ENCODE measurements around the gene RAB4A. TPM values are rescaled to one million over a fixed set of nuclear protein-coding genes. Genes with fewer than 3 reads are reported as not detected.
A peak's percentile ranks its signal among the peaks of the same experiment; 100 is the strongest.

RAB4A gene
- total and polyA plus RNA-seq, 2 donors (not counting 1 experiment from before 2014, with no cell fraction given): 15.7 to 31.5 TPM

DNA sequence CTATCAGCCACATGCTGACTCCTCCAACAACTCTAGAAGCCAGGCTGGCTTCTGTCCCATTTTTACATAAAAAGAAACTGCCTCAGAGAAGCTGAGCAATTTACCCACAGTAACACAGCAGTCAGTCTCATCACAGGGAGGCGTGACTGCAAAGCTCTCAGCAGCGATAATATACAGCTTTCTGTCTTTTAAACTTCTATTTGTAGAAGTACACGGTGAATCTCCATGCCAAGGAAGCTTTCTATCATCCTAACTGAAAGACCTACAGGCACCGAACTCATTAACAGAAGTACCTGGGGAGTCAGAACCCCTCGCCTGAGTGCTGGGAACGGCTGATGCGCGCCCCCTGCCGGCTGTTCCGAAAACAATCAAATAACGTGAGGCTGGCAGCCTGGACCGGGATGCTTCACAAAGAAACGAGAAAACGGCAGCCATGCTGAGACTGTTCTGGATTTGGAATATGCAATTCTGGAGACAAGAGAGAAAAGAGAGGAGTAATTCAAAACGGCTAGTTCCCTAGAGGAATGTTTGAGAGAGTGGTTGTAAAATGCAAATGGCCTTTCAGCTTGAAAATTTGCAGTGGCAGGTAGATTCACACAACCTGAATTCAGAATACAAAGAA is 43.5 kb upstream of the RAB4A start:
- peaks cover 4% of the 10 kb centered on the region for H3K27me3 ChIP-seq (ENCODE audit: control insufficient read depth, insufficient read depth, low read length)
- no peak overlapping the region for H3K9ac ChIP-seq (ENCODE audit: insufficient read depth, low read length)
- no peak overlapping the region for H3K4me3 ChIP-seq (replicated peaks in 1 of 4; ENCODE audit: control extremely low read depth in 1 of 4, insufficient read depth in 1 of 4, low read depth in 3 of 4, low read length in 4 of 4)
- no peaks in the 10 kb centered on the region for H3K9me3 ChIP-seq (ENCODE audit: control insufficient read depth, insufficient read depth, low read depth, low read length)
- no peaks in the 10 kb centered on the region for H3K4me1 ChIP-seq (ENCODE audit: control insufficient read depth, extremely low read depth, insufficient read depth, low read length)
- H3K27ac ChIP-seq (ENCODE audit: insufficient read depth, low read length): no peak overlapping the region
- H2AFZ ChIP-seq (ENCODE audit: low read length): no peak overlapping the region
- TF ChIP-seq, protein P1, sequence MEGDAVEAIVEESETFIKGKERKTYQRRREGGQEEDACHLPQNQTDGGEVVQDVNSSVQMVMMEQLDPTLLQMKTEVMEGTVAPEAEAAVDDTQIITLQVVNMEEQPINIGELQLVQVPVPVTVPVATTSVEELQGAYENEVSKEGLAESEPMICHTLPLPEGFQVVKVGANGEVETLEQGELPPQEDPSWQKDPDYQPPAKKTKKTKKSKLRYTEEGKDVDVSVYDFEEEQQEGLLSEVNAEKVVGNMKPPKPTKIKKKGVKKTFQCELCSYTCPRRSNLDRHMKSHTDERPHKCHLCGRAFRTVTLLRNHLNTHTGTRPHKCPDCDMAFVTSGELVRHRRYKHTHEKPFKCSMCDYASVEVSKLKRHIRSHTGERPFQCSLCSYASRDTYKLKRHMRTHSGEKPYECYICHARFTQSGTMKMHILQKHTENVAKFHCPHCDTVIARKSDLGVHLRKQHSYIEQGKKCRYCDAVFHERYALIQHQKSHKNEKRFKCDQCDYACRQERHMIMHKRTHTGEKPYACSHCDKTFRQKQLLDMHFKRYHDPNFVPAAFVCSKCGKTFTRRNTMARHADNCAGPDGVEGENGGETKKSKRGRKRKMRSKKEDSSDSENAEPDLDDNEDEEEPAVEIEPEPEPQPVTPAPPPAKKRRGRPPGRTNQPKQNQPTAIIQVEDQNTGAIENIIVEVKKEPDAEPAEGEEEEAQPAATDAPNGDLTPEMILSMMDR (conservative IDR thresholded peaks at IDR 0.05 in 1 of 2, IDR thresholded peaks at IDR 0.05 in 1 of 2; ENCODE audit: low read depth in 1 of 2, low read length in 2 of 2): peak; percentile 71 to 88
- no peak for TF ChIP-seq EZH2 (IDR thresholded peaks at IDR 0.05; ENCODE audit: low read length, missing control alignments)
- H3K79me2 ChIP-seq (ENCODE audit: control insufficient read depth, insufficient read depth, low read length): no peaks in the 10 kb centered on the region
- H3K36me3 ChIP-seq (ENCODE audit: control insufficient read depth, insufficient read depth, low read length): no peaks in the 10 kb centered on the region
- no peaks in the 10 kb centered on the region for H4K20me1 ChIP-seq (ENCODE audit: control insufficient read depth, extremely low read depth, insufficient read depth, low read length)
- H3K4me2 ChIP-seq (ENCODE audit: extremely low read depth, insufficient read depth, low read length): no peak overlapping the region
- DNase-seq (ENCODE audit: low read depth in 2 of 2): peak; percentile 39 to 75

DNA sequence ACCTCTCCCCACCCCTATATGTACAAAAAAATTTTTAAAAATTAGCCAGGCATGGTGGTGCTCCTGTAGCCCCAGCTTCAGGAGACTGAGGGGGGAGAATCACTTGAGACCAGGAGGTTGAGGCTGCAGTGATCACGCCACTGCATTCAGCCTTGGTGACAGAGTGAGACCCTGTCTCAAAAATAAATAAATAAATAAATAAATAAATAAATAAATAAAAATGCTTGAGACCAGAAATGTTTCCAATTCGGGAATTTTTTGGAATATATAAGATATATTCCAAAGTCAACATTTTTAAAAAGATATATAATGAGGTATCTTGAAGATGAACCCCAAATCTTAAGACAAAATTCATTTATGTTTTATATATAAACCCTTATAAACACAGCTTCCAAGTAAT is 42.4 kb upstream of the RAB4A start:
- peaks cover 4% of the 10 kb centered on the region for H3K27me3 ChIP-seq (ENCODE audit: control insufficient read depth, insufficient read depth, low read length)
- no peak overlapping the region for H3K4me2 ChIP-seq (ENCODE audit: extremely low read depth, insufficient read depth, low read length)
- no peak overlapping the region for H3K9ac ChIP-seq (ENCODE audit: insufficient read depth, low read length)
- DNase-seq (ENCODE audit: low read depth in 2 of 2): no peak
- no peak overlapping the region for H2AFZ ChIP-seq (ENCODE audit: low read length)
- H3K4me1 ChIP-seq (ENCODE audit: control insufficient read depth, extremely low read depth, insufficient read depth, low read length): no peaks in the 10 kb centered on the region
- H3K79me2 ChIP-seq (ENCODE audit: control insufficient read depth, insufficient read depth, low read length): no peaks in the 10 kb centered on the region
- no peak overlapping the region for H3K27ac ChIP-seq (ENCODE audit: insufficient read depth, low read length)
- TF ChIP-seq, protein P1 (conservative IDR thresholded peaks at IDR 0.05 in 1 of 2, IDR thresholded peaks at IDR 0.05 in 1 of 2; ENCODE audit: low read depth in 1 of 2, low read length in 2 of 2): no peak
- no peak for TF ChIP-seq EZH2 (IDR thresholded peaks at IDR 0.05; ENCODE audit: low read length, missing control alignments)
- no peak overlapping the region for H3K4me3 ChIP-seq (replicated peaks in 1 of 4; ENCODE audit: control extremely low read depth in 1 of 4, insufficient read depth in 1 of 4, low read depth in 3 of 4, low read length in 4 of 4)
- H3K36me3 ChIP-seq (ENCODE audit: control insufficient read depth, insufficient read depth, low read length): no peaks in the 10 kb centered on the region
- H4K20me1 ChIP-seq (ENCODE audit: control insufficient read depth, extremely low read depth, insufficient read depth, low read length): no peaks in the 10 kb centered on the region
- no peaks in the 10 kb centered on the region for H3K9me3 ChIP-seq (ENCODE audit: control insufficient read depth, insufficient read depth, low read depth, low read length)

DNA sequence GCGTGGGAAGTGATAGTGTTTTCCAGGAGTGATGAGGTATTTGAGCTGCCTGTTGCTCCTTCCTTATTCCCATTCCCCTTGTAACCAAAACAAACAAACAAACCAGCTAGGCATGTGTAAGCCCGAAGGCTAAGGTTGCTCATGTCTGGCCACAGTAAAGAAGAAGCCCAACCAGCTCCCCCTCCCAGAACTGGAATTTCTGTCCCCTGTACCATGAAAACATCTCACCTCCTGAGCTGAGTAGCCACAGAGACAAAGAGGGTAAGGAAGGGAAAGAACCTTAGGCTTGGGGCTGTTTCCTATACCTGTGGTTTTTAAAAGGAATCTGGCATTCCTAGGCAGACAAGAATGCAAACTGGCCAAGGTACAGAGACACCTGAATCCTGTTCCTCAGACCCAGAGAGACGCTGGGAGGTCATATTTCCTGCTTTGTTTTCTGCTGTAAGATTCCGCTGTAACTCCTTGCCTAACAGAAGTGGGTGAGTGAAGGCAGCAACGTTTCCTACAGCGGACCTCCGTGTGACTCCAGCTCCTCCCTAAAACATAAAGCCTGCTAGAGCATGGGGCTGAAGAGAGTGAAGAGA is 41.7 kb upstream of the RAB4A start:
- peak in 1 of 2 donors; percentile 18 for DNase-seq (ENCODE audit: low read depth in 2 of 2)
- no peak overlapping the region for H3K9ac ChIP-seq (ENCODE audit: insufficient read depth, low read length)
- TF ChIP-seq EZH2 (IDR thresholded peaks at IDR 0.05; ENCODE audit: low read length, missing control alignments): no peak
- TF ChIP-seq, protein P1 (conservative IDR thresholded peaks at IDR 0.05 in 1 of 2, IDR thresholded peaks at IDR 0.05 in 1 of 2; ENCODE audit: low read depth in 1 of 2, low read length in 2 of 2): no peak

More for the DNA sequence above, 41.7 kb upstream of the RAB4A start:
- Histone ChIP-seq H3K27ac (ENCODE audit: insufficient read depth, low read length) (no peak overlapping the region), H4K20me1 (ENCODE audit: control insufficient read depth, extremely low read depth, insufficient read depth, low read length) (no peaks in the 10 kb centered on the region), H3K4me2 (ENCODE audit: extremely low read depth, insufficient read depth, low read length) (no peak overlapping the region), H3K4me3 (replicated peaks in 1 of 4; ENCODE audit: control extremely low read depth in 1 of 4, insufficient read depth in 1 of 4, low read depth in 3 of 4, low read length in 4 of 4) (no peak overlapping the region), H3K9me3 (ENCODE audit: control insufficient read depth, insufficient read depth, low read depth, low read length) (no peaks in the 10 kb centered on the region), H2AFZ (ENCODE audit: low read length) (no peak overlapping the region), H3K27me3 (ENCODE audit: control insufficient read depth, insufficient read depth, low read length) (peaks cover 4% of the 10 kb centered on the region), H3K36me3 (ENCODE audit: control insufficient read depth, insufficient read depth, low read length) (no peaks in the 10 kb centered on the region), H3K4me1 (ENCODE audit: control insufficient read depth, extremely low read depth, insufficient read depth, low read length) (no peaks in the 10 kb centered on the region), H3K79me2 (ENCODE audit: control insufficient read depth, insufficient read depth, low read length) (no peaks in the 10 kb centered on the region)

All from fibroblast of lung (primary cell).